Kidney epithelial cell (primary cell): ENCODE results near the gene KRT33A. TPM values are rescaled to one million over a fixed set of nuclear protein-coding genes. Genes with fewer than 3 reads are reported as not detected.

Source experiments
- DNase-seq: peaks from one replicate; pipeline ENCODE4 v3.0.0-alpha.2; 2010; ENCODE audit warnings: low read depth
- H3K27me3 ChIP-seq: 2 replicates; pipeline ENCODE4 v1.6.0; 2011; ENCODE audit warnings: low read length; ENCODE audit not compliant: control insufficient read depth, insufficient read depth
- H3K36me3 ChIP-seq: 2 replicates; pipeline ENCODE4 v1.5.1; 2011; ENCODE audit warnings: low read length; ENCODE audit not compliant: control insufficient read depth, insufficient read depth
- H3K4me3 ChIP-seq: 2 replicates; pipeline ENCODE4 v1.5.1; 2011; ENCODE audit warnings: low read depth, mild to moderate bottlenecking, control low read depth, low read length
- CTCF ChIP-seq: IDR thresholded peaks from 2 replicates; pipeline ENCODE4 v1.5.1; 2011; ENCODE audit warnings: mild to moderate bottlenecking, moderate library complexity, low read length, control low read depth, inconsistent platforms; ENCODE audit not compliant: insufficient read depth, poor library complexity, severe bottlenecking
- total RNA-seq: library from RNA; depleted of rRNA; stranded (reverse); fragments of >200 nt; gene quantifications from 2 replicates; pipeline ENCODE4 v1.2.3, GENCODE V29; 2015

KRT33A gene
- total RNA-seq, 1 donor from 2014 or later: not detected

DNA sequence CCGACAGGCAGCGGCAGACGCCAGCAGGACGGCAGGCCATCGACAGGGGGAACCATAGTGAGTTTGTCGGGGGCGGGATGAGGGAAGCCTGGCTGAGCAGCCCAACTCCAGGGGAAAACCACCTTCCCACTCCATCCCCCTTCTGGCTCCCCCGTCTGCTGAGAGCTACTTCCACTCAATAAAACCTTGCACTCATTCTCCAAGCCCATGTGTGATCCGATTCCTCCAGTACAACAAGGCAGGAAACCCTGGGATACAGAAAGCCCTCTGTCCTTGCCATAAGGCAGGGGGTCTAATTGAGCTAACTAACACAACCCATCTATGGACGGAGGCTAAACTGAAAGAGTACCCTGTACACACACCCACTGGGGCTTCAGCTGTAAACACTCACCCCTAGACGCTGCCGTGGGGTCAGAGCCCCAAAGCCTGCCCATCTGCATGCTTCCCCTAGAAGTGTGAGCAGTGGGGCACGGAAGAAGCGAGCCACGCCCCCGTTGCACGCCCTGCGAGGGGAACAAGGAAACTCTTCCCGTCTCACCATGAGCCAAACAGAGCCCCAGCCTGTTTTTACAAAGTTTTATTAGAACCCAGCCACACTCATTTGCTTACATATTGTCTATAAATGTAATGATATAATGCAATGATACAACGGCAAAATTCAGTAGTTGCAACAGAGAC lies 52.0 kb downstream of the KRT33A start:
- Histone ChIP-seq H3K27me3 (no peaks in the 10 kb centered on the region), H3K36me3 (no peaks in the 10 kb centered on the region), H3K4me3 (no peak overlapping the region)
- no peak for TF ChIP-seq CTCF
- no peak for DNase-seq

DNA sequence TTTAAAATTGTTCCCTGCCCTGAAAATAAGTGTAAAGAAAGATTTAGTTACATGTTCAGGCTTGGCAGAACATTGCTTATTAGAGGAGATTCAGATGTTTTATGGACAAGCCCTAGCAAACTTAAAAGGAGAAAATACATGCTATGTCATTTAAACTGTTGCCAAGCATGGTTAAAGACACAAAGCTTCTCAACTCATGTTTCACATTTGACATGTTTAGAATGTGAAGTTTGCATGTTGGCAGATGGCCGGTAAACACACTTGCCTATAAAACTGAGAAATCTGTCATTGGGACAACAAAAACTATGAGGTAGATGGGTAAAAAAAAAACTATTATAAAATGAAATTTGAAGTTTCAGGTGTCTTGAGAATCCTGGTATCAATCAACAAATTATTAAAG lies 53.8 kb downstream of the KRT33A start:
- H3K4me3 ChIP-seq: no peak overlapping the region
- no peaks in the 10 kb centered on the region for H3K27me3 ChIP-seq
- no peak for TF ChIP-seq CTCF
- no peaks in the 10 kb centered on the region for H3K36me3 ChIP-seq
- DNase-seq: no peak

Other genes with a start within 250 kb of the KRT33A start
- not detected in 2 replicates for gene KRTAP4-16, start 248.6 kb downstream of the KRT33A start, total RNA-seq
- not detected in 2 replicates for gene KRTAP4-9, start 245.4 kb downstream of the KRT33A start, total RNA-seq
- gene KRTAP4-11, start 232.5 kb downstream of the KRT33A start, total RNA-seq: not detected in 2 replicates
- not detected in 2 replicates for gene KRTAP4-12, start 226.6 kb downstream of the KRT33A start, total RNA-seq
- gene KRTAP4-6, start 210.3 kb downstream of the KRT33A start, total RNA-seq: not detected in 2 replicates
- gene KRTAP4-5, start 201.0 kb downstream of the KRT33A start, total RNA-seq: not detected in 2 replicates
- gene KRTAP4-4, start 190.1 kb downstream of the KRT33A start, total RNA-seq: not detected in 2 replicates
- gene KRTAP4-3, start 182.6 kb downstream of the KRT33A start, total RNA-seq: not detected in 2 replicates
- not detected in 2 replicates for gene KRTAP4-2, start 172.6 kb downstream of the KRT33A start, total RNA-seq
- gene KRTAP4-1, start 165.9 kb downstream of the KRT33A start, total RNA-seq: not detected in 2 replicates
- gene KRTAP9-1, start 160.9 kb downstream of the KRT33A start, total RNA-seq: not detected in 2 replicates
- gene KRTAP9-2, start 124.2 kb downstream of the KRT33A start, total RNA-seq: not detected in 2 replicates
- gene KRTAP9-3, start 118.4 kb downstream of the KRT33A start, total RNA-seq: not detected in 2 replicates
- gene KRTAP9-8, start 112.8 kb downstream of the KRT33A start, total RNA-seq: not detected in 2 replicates
- gene KRTAP9-4, start 101.1 kb downstream of the KRT33A start, total RNA-seq: not detected in 2 replicates
- not detected in 2 replicates for gene KRTAP9-9, start 95.4 kb downstream of the KRT33A start, total RNA-seq
- not detected in 2 replicates for gene KRTAP9-6, start 85.5 kb downstream of the KRT33A start, total RNA-seq
- not detected in 2 replicates for gene KRTAP9-7, start 75.1 kb downstream of the KRT33A start, total RNA-seq
- not detected in 2 replicates for gene KRTAP29-1, start 48.0 kb downstream of the KRT33A start, total RNA-seq
- not detected in 2 replicates for gene KRTAP16-1, start 41.5 kb downstream of the KRT33A start, total RNA-seq
- gene KRTAP17-1, start 35.1 kb downstream of the KRT33A start, total RNA-seq: not detected in 2 replicates
- 0.17 TPM in 1 of 2 replicates, not detected in the other for gene KRT33B, start 19.0 kb upstream of the KRT33A start, total RNA-seq
- gene KRT34, start 31.5 kb upstream of the KRT33A start, total RNA-seq: 2.5 and 5.5 TPM in 2 replicates
- not detected in 2 replicates for gene KRT31, start 46.8 kb upstream of the KRT33A start, total RNA-seq
- not detected in 2 replicates for gene KRT37, start 73.8 kb upstream of the KRT33A start, total RNA-seq
- not detected in 2 replicates for gene KRT38, start 90.2 kb upstream of the KRT33A start, total RNA-seq
- not detected in 2 replicates for gene KRT32, start 116.6 kb upstream of the KRT33A start, total RNA-seq
- gene KRT35, start 130.3 kb upstream of the KRT33A start, total RNA-seq: not detected in 2 replicates
- gene KRT36, start 139.1 kb upstream of the KRT33A start, total RNA-seq: not detected in 2 replicates
- 0.96 TPM in 1 of 2 replicates, not detected in the other for gene KRT13, start 154.8 kb upstream of the KRT33A start, total RNA-seq
- 1.3 and 1.6 TPM in 2 replicates for gene KRT15, start 168.1 kb upstream of the KRT33A start, total RNA-seq
- gene KRT19, start 177.5 kb upstream of the KRT33A start, total RNA-seq: 851 and 925 TPM in 2 replicates
- gene KRT9, start 221.2 kb upstream of the KRT33A start, total RNA-seq: not detected in 2 replicates
- not detected in 2 replicates for gene KRT14, start 236.1 kb upstream of the KRT33A start, total RNA-seq